Esophagus squamous epithelium (tissue), 5 donors: ENCODE measurements around the gene RANGAP1. TPM values are rescaled to one million over a fixed set of nuclear protein-coding genes. Genes with fewer than 3 reads are reported as not detected.

ENCODE experiments used
- DNase-seq: peaks from one replicate; lab custom pipeline; 2025; lab: John Stamatoyannopoulos, UW
- H3K27ac ChIP-seq, 4 donors: fragments of 200-600 bp; sonication (generic); one replicate each; pipeline ENCODE4 v1.5.1; 2016 to 2019; ENCODE audit warnings: mild to moderate bottlenecking in 1 of 4
- H3K27me3 ChIP-seq, 4 donors: fragments of 200-600 bp; sonication (generic); 1 replicate in 3 of 4; 2 replicates in 1 of 4; pipeline versions ENCODE4 v1.5.1 to v1.6.0; 2017 to 2021; ENCODE audit warnings: antibody characterized with exemption in 1 of 4
- H3K36me3 ChIP-seq, 3 donors: fragments of 200-600 bp; sonication (generic); one replicate each; pipeline ENCODE4 v1.5.1; 2016 to 2019
- H3K4me1 ChIP-seq, 3 donors: fragments of 200-600 bp; sonication (generic); one replicate each; pipeline ENCODE4 v1.5.1; 2017 to 2019
- H3K4me3 ChIP-seq, 4 donors: fragments of 200-600 bp; sonication (generic); 1 replicate in 3 of 4; 2 replicates in 1 of 4; pipeline ENCODE4 v1.5.1; 2016 to 2019; ENCODE audit warnings: mild to moderate bottlenecking in 2 of 4, moderate library complexity in 1 of 4
- H3K9me3 ChIP-seq, 3 donors: fragments of 200-600 bp; sonication (generic); one replicate each; pipeline ENCODE4 v1.5.1; 2016 to 2019
- CTCF ChIP-seq, 6 experiments: fragments of 450-650 bp in 4 of 6; fragments of 200-600 bp in 2 of 6; sonication (generic) in 2 of 6; IDR thresholded peaks; one replicate each; pipeline ENCODE4 v1.5.1; 2016 to 2019; ENCODE audit warnings: antibody characterized with exemption in 6 of 6, mild to moderate bottlenecking in 4 of 6, moderate library complexity in 4 of 6
- POLR2A ChIP-seq, 4 donors: fragments of 450-650 bp; IDR thresholded peaks; one replicate each; pipeline ENCODE4 v1.6.1; 2017; ENCODE audit warnings: antibody characterized with exemption in 4 of 4, mild to moderate bottlenecking in 4 of 4, moderate library complexity in 3 of 4
- WGBS, 2 donors: methylation state at CpG; one replicate each; pipeline ENCODE4 v1.1.5; 2018; 5-methylcytosine and 5-hydroxymethylcytosine counted together
- intact Hi-C: fragments of 100-400 bp; cut with DNase I; formaldehyde crosslinking; loops from one replicate; pipeline ENCODE4 v1.15.0; 2022
- total RNA-seq, 4 donors: library from RNA; depleted of rRNA; stranded (reverse); fragments of >200 nt; gene quantifications; one replicate each; pipeline ENCODE4 v1.1.0, GENCODE V29; 2016
- donor health status: DM: yes; HTN: yes; CAD: no.

The RANGAP1 gene
- total RNA-seq, 4 donors from 2014 or later = 80.1 to 98.5 (median 84.5) TPM

GRCh38 chr22:41226723-41227655 is 59.0 kb downstream of the RANGAP1 start:
- H3K4me3 ChIP-seq = no peak overlapping the region
- no peak for DNase-seq
- 86 to 93% methylated on average over 16 to 19 of the region's 26 CpGs for WGBS, 2 donors
- TF ChIP-seq CTCF (IDR thresholded peaks at IDR 0.05) (no peak), POLR2A (IDR thresholded peaks at IDR 0.05) (no peak)
- H3K4me1 ChIP-seq = peaks cover 4 to 32% (median 8%) of the 10 kb centered on the region in 3 donors
- intact Hi-C loops = no loop called here
- peaks cover 28 to 91% (median 32%) of the 10 kb centered on the region in 3 donors for H3K36me3 ChIP-seq
- no peaks in the 10 kb centered on the region for H3K27me3 ChIP-seq
- no peak overlapping the region for H3K27ac ChIP-seq
- H3K9me3 ChIP-seq = no peaks in the 10 kb centered on the region

- WGBS, 2 donors = 71% methylated on average over 3 of the region's 7 CpGs; no CpG with 5 or more reads in 1 of the 2 donors
- intact Hi-C loops = no loop called here
- Histone ChIP-seq H3K4me3 (no peak overlapping the region), H3K36me3 (peaks cover 27 to 97% (median 32%) of the 10 kb centered on the region in 3 donors), H3K9me3 (no peaks in the 10 kb centered on the region), H3K27me3 (no peaks in the 10 kb centered on the region), H3K4me1 (peaks cover 0 to 27% (median 5%) of the 10 kb centered on the region in 3 donors), H3K27ac (no peak overlapping the region)
- no peak for DNase-seq
- TF ChIP-seq CTCF (IDR thresholded peaks at IDR 0.05) (no peak), POLR2A (IDR thresholded peaks at IDR 0.05) (no peak)
Observed at GRCh38 chr22:41223535-41223934, 62.5 kb downstream of the RANGAP1 start.

GRCh38 chr22:41222846-41223507 is 63.0 kb downstream of the RANGAP1 start:
- no peaks in the 10 kb centered on the region for H3K9me3 ChIP-seq
- H3K4me3 ChIP-seq = no peak overlapping the region
- peaks cover 4 to 33% (median 10%) of the 10 kb centered on the region in 3 donors for H3K4me1 ChIP-seq
- no peak overlapping the region for H3K27ac ChIP-seq
- intact Hi-C loops = no loop called here
- TF ChIP-seq POLR2A (IDR thresholded peaks at IDR 0.05) = no peak
- no peak for TF ChIP-seq CTCF (IDR thresholded peaks at IDR 0.05)
- WGBS, 2 donors = 69 to 73% methylated on average over 7 to 8 of the region's 9 CpGs
- H3K27me3 ChIP-seq = no peaks in the 10 kb centered on the region
- peaks cover 21 to 92% (median 32%) of the 10 kb centered on the region in 3 donors for H3K36me3 ChIP-seq
- DNase-seq = no peak

GRCh38 chr22:41217553-41218157 is 68.3 kb downstream of the RANGAP1 start:
- Histone ChIP-seq H3K4me3 (peak overlapping the region in 3 of 4 donors; percentile 16 to 49 (median 25)), H3K36me3 (peaks cover 1 to 73% (median 6%) of the 10 kb centered on the region in 3 donors), H3K4me1 (peaks cover 18 to 34% (median 18%) of the 10 kb centered on the region in 3 donors), H3K9me3 (no peaks in the 10 kb centered on the region), H3K27ac (peak overlapping the region; percentile 81 to 90 (median 86)), H3K27me3 (no peaks in the 10 kb centered on the region)
- intact Hi-C loops = no loop called here
- no peak for DNase-seq
- TF ChIP-seq POLR2A (IDR thresholded peaks at IDR 0.05) = peak in 2 of 4 donors; percentile 32 to 37
- TF ChIP-seq CTCF (IDR thresholded peaks at IDR 0.05) = peak in 1 of 6 experiments; percentile 5
- 2 to 7% methylated on average over 7 to 13 of the region's 16 CpGs for WGBS, 2 donors
